Right lobe of liver (tissue), 4 donors: Measurements from ENCODE around the gene GLRX5.

ENCODE experiments used
- POLR2A ChIP-seq: fragments of 450-650 bp; IDR thresholded peaks from one replicate; pipeline ENCODE4 v1.6.1; 2017; ENCODE audit warnings: antibody characterized with exemption, mild to moderate bottlenecking
- TF ChIP-seq, protein P1 (sequence below), 4 donors: fragments of 200-600 bp in 3 of 4; fragments of 450-650 bp in 1 of 4; IDR thresholded peaks; one replicate each; pipeline versions ENCODE4 v1.5.1 to v1.8.0; 2016 to 2022; ENCODE audit warnings: antibody characterized with exemption in 4 of 4, mild to moderate bottlenecking in 2 of 4
- donor health status: DM: no; HTN: no; CAD: no.
- donor health status: DM: no; HTN: no; CAD: no.
- donor health status: DM: no; HTN: yes; CAD: no.

DNA sequence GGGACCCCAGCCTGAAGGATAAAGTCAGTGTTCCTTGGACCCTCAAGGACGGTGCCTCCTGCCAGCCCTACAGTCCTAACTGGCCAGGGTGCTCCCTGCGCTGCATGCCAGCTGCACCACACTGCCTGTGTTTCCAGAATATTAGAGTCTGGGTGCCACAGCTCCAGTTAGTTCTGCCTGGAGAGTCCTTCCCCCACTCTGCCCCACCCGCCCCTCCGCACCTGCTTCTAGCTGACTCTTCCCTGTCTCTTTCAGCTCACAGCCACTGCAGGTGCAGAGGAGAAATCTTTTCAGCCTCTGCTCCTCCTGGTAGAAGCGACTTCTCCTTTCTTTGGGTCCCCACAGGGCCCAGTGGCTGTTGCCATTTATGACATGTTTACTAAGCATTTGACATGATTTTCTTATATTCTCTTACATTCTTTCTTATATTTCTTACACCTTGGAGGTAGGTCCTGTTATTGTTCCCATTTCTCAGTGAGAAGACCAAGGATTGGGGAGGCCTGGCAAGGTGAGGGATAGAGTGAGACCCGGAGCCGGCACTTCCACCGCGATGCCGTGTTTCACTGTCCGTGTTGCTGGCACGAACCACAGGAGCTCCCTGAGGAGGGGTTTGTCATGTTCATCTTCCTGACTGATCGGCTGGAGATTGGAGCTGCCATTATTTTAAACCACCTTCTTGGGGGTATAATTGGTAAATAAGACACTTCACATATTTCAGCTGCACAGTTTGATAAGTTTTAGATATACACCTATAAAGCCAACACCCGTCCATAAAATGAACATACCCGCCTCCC, 47.8 kb upstream of the GLRX5 start:
- TF ChIP-seq, protein P1, sequence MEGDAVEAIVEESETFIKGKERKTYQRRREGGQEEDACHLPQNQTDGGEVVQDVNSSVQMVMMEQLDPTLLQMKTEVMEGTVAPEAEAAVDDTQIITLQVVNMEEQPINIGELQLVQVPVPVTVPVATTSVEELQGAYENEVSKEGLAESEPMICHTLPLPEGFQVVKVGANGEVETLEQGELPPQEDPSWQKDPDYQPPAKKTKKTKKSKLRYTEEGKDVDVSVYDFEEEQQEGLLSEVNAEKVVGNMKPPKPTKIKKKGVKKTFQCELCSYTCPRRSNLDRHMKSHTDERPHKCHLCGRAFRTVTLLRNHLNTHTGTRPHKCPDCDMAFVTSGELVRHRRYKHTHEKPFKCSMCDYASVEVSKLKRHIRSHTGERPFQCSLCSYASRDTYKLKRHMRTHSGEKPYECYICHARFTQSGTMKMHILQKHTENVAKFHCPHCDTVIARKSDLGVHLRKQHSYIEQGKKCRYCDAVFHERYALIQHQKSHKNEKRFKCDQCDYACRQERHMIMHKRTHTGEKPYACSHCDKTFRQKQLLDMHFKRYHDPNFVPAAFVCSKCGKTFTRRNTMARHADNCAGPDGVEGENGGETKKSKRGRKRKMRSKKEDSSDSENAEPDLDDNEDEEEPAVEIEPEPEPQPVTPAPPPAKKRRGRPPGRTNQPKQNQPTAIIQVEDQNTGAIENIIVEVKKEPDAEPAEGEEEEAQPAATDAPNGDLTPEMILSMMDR (IDR thresholded peaks at IDR 0.05): no peak
- TF ChIP-seq POLR2A: no peak
